Upper lobe of left lung (tissue), 4 donors: ENCODE results near the gene OR6C3.

Experiments used
- EP300 ChIP-seq, 4 donors: sonication (generic); formaldehyde crosslinking; IDR thresholded peaks; one replicate each; pipeline ENCODE4 v1.5.1; 2017; ENCODE audit warnings: antibody characterized with exemption in 4 of 4, control low read depth in 2 of 4
- POLR2A ChIP-seq, 4 donors: fragments of 450-650 bp; IDR thresholded peaks; one replicate each; pipeline ENCODE4 v1.5.1; 2016 to 2017; ENCODE audit warnings: antibody characterized with exemption in 4 of 4, mild to moderate bottlenecking in 2 of 4
- TF ChIP-seq, protein P1 (sequence below), 6 experiments: fragments of 450-650 bp in 4 of 6; fragments of 200-600 bp in 2 of 6; sonication (generic) in 2 of 6; IDR thresholded peaks; one replicate each; pipeline ENCODE4 v1.5.1; 2016 to 2019; ENCODE audit warnings: antibody characterized with exemption in 6 of 6

DNA sequence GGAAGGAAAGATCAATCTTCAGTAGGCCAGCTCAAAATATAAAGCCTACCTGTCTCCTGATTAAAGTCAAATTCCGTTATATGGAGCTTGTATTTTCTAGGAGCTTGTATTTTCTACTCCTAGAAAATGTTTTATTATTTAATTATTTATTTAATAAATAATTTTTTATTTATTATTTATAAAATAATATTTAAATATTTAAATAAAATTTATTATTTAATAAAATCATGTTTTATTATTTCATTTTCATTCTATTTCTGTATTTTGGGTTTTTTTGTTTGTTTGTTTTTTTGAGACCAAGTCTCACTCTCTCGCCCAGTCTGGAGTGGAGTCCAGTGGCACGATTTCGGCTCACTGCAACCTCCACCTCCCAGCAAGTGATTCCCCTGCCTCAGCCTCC lies 42.0 kb downstream of the OR6C3 start:
- TF ChIP-seq POLR2A (IDR thresholded peaks at IDR 0.05) = no peak
- TF ChIP-seq, protein P1, sequence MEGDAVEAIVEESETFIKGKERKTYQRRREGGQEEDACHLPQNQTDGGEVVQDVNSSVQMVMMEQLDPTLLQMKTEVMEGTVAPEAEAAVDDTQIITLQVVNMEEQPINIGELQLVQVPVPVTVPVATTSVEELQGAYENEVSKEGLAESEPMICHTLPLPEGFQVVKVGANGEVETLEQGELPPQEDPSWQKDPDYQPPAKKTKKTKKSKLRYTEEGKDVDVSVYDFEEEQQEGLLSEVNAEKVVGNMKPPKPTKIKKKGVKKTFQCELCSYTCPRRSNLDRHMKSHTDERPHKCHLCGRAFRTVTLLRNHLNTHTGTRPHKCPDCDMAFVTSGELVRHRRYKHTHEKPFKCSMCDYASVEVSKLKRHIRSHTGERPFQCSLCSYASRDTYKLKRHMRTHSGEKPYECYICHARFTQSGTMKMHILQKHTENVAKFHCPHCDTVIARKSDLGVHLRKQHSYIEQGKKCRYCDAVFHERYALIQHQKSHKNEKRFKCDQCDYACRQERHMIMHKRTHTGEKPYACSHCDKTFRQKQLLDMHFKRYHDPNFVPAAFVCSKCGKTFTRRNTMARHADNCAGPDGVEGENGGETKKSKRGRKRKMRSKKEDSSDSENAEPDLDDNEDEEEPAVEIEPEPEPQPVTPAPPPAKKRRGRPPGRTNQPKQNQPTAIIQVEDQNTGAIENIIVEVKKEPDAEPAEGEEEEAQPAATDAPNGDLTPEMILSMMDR (IDR thresholded peaks at IDR 0.05) = no peak
- no peak for TF ChIP-seq EP300 (IDR thresholded peaks at IDR 0.05)
